A549 (cell line): ENCODE results near the gene OSBPL3. TPM values are rescaled to one million over a fixed set of nuclear protein-coding genes. Genes with fewer than 3 reads are reported as not detected.

Experiments used
- ATAC-seq, 2 experiments: fragments of 200-7000 bp in 1 of 2; fragments of >200 bp in 1 of 2; cut with Nextera tagmentation in 1 of 2; cut with Tn5 transposase in 1 of 2; 3 replicates each; pipeline versions ENCODE4 v1.8.0 to v1.9.1; 2018 to 2020; ENCODE audit warnings: mild to moderate bottlenecking in 1 of 2, moderate library complexity in 1 of 2
- CTCF ChIA-PET: fragments of 300-600 bp; sonication (Branson Sonifier 250); formaldehyde crosslinking; extraction: SDS; loops from one replicate; lab custom pipeline; 2021; ENCODE audit warnings: antibody characterized with exemption, inconsistent platforms; lab: Yijun Ruan, JAX
- POLR2A ChIA-PET: fragments of 350-600 bp; formaldehyde crosslinking; extraction: SDS; loops from one replicate; lab custom pipeline; 2021; ENCODE audit warnings: antibody characterized with exemption, inconsistent platforms; lab: Yijun Ruan, JAX
- DNase-seq, 2 experiments: peaks; one replicate each; pipeline versions ENCODE4 v3.0.0 to v3.0.0-alpha.2; 2011 to 2016; ENCODE audit warnings: low read depth in 1 of 2, low spot score in 1 of 2
- FAIRE-seq: peaks from 2 replicates; lab custom pipeline; 2011; peaks lifted over from hg19 to GRCh38; lab: Jason Lieb, UNC
- H3K27ac ChIP-seq, 2 experiments: fragments of >200 bp; sonication (Bioruptor Twin); formaldehyde crosslinking; 3 replicates each; pipeline ENCODE4 v1.5.1; 2016 to 2017
- H3K4me1 ChIP-seq: fragments of >200 bp; sonication (Bioruptor Twin); formaldehyde crosslinking; 3 replicates; pipeline ENCODE4 v1.6.1; 2016
- H3K4me2 ChIP-seq: fragments of >200 bp; sonication (Bioruptor Twin); formaldehyde crosslinking; 3 replicates; pipeline ENCODE4 v1.6.1; 2016
- H3K4me3 ChIP-seq: fragments of >200 bp; sonication (Bioruptor Twin); formaldehyde crosslinking; 3 replicates; pipeline ENCODE4 v1.5.1; 2016
- H3K9me3 ChIP-seq: fragments of >200 bp; sonication (Bioruptor Twin); formaldehyde crosslinking; 3 replicates; pipeline ENCODE4 v1.6.1; 2016
- BHLHE40 ChIP-seq: IDR thresholded peaks from 2 replicates; pipeline ENCODE4 v1.6.1; 2012; ENCODE audit warnings: low read depth, low read length, inconsistent platforms
- CBX2 ChIP-seq: fragments of 200-600 bp; sonication (generic); IDR thresholded peaks from 2 replicates; pipeline ENCODE4 v1.6.1; 2016; ENCODE audit warnings: low read depth, mild to moderate bottlenecking, borderline replicate concordance
- CEBPB ChIP-seq, 2 experiments: fragments of >200 bp in 1 of 2; sonication (Bioruptor Twin) in 1 of 2; formaldehyde crosslinking in 1 of 2; IDR thresholded peaks; 2 replicates each; pipeline ENCODE4 v1.6.1; 2012 to 2016
- CHD4 ChIP-seq: fragments of 200-600 bp; sonication (generic); IDR thresholded peaks from 2 replicates; pipeline ENCODE4 v1.6.1; 2016; ENCODE audit warnings: antibody characterized with exemption, mild to moderate bottlenecking, borderline replicate concordance
- EHMT2 ChIP-seq: fragments of 200-600 bp; sonication (generic); IDR thresholded peaks from 2 replicates; pipeline ENCODE4 v1.6.1; 2016; ENCODE audit warnings: antibody characterized with exemption, low read depth, mild to moderate bottlenecking, moderate library complexity
- EP300 ChIP-seq, 2 experiments: fragments of >200 bp; sonication (Bioruptor Twin); formaldehyde crosslinking; IDR thresholded peaks; 2 replicates in 1 of 2; 3 replicates in 1 of 2; pipeline ENCODE4 v1.6.1; 2016 to 2017
- FOSB ChIP-seq: fragments of 250-450 bp; sonication (Bioruptor Pico); IDR thresholded peaks from 2 replicates; pipeline ENCODE4 v1.5.0; 2020; ENCODE audit warnings: mild to moderate bottlenecking, moderate library complexity
- FOXS1 ChIP-seq: fragments of 250-450 bp; sonication (Bioruptor Pico); IDR thresholded peaks from 2 replicates; pipeline ENCODE4 v1.5.0; 2020; ENCODE audit warnings: mild to moderate bottlenecking, moderate library complexity
- HES2 ChIP-seq: fragments of >200 bp; sonication (Bioruptor Twin); formaldehyde crosslinking; IDR thresholded peaks from 2 replicates; pipeline ENCODE4 v1.6.1; 2016
- HOXB5 ChIP-seq: fragments of 250-450 bp; sonication (Bioruptor Pico); IDR thresholded peaks from 2 replicates; pipeline ENCODE4 v1.5.0; 2020; ENCODE audit warnings: mild to moderate bottlenecking, moderate library complexity
- JUN ChIP-seq, 2 experiments: fragments of >200 bp; sonication (Bioruptor Twin); formaldehyde crosslinking; IDR thresholded peaks; 2 replicates in 1 of 2; 3 replicates in 1 of 2; pipeline ENCODE4 v1.6.1; 2016 to 2017
- MAFK ChIP-seq: fragments of 450-650 bp; IDR thresholded peaks from 2 replicates; pipeline ENCODE4 v1.6.1; 2014; ENCODE audit not compliant: partially characterized antibody
- MAZ ChIP-seq: fragments of 150-350 bp; IDR thresholded peaks from 2 replicates; pipeline ENCODE4 v1.6.1; 2014; ENCODE audit warnings: antibody characterized with exemption, low read depth, low read length, borderline replicate concordance
- MYC ChIP-seq: IDR thresholded peaks from 2 replicates; pipeline ENCODE4 v1.6.1; 2012; ENCODE audit warnings: mild to moderate bottlenecking, inconsistent platforms, low read length, improper control_type of control experiment, borderline replicate concordance
- NFE2L2 ChIP-seq: fragments of 150-350 bp; conservative IDR thresholded peaks from 2 replicates; pipeline ENCODE4 v1.6.1; 2014; ENCODE audit warnings: low read length
- NPAS2 ChIP-seq: fragments of 250-450 bp; sonication (Bioruptor Pico); IDR thresholded peaks from 2 replicates; pipeline ENCODE4 v1.8.0; 2022; ENCODE audit warnings: mild to moderate bottlenecking, moderate library complexity, borderline replicate concordance
- NR3C1 ChIP-seq: fragments of >200 bp; sonication (Bioruptor Twin); formaldehyde crosslinking; IDR thresholded peaks from 3 replicates; pipeline ENCODE4 v1.6.1; 2017
- PHF8 ChIP-seq: fragments of 200-600 bp; sonication (generic); IDR thresholded peaks from 2 replicates; pipeline ENCODE4 v1.6.1; 2016; ENCODE audit warnings: low read depth, mild to moderate bottlenecking, antibody characterized with exemption, moderate library complexity, borderline replicate concordance
- RAD21 ChIP-seq, 2 experiments: fragments of >200 bp in 1 of 2; sonication (Bioruptor Twin) in 1 of 2; formaldehyde crosslinking in 1 of 2; IDR thresholded peaks in 1 of 2; conservative IDR thresholded peaks in 1 of 2; 2 replicates in 1 of 2; 3 replicates in 1 of 2; pipeline ENCODE4 v1.6.1; 2012 to 2018; ENCODE audit warnings: inconsistent platforms in 1 of 2
- RARB ChIP-seq: fragments of 250-450 bp; sonication (Bioruptor Pico); IDR thresholded peaks from 2 replicates; pipeline ENCODE4 v1.8.0; 2021; ENCODE audit warnings: mild to moderate bottlenecking, moderate library complexity
- RCOR1 ChIP-seq: fragments of 150-350 bp; IDR thresholded peaks from 2 replicates; pipeline ENCODE4 v1.6.1; 2014; ENCODE audit warnings: antibody characterized with exemption, low read length, low read depth
- RNF2 ChIP-seq: fragments of 200-600 bp; sonication (generic); IDR thresholded peaks from 2 replicates; pipeline ENCODE4 v1.6.1; 2016; ENCODE audit warnings: low read depth, mild to moderate bottlenecking, antibody characterized with exemption, moderate library complexity, borderline replicate concordance
- TFCP2L1 ChIP-seq: fragments of 250-450 bp; sonication (Bioruptor Pico); IDR thresholded peaks from 2 replicates; pipeline ENCODE4 v1.5.0; 2021; ENCODE audit warnings: mild to moderate bottlenecking
- TP53 ChIP-seq: fragments of 250-450 bp; sonication (Bioruptor Pico); IDR thresholded peaks from 2 replicates; pipeline ENCODE4 v1.5.0; 2021; ENCODE audit warnings: mild to moderate bottlenecking, moderate library complexity
- ZNF302 ChIP-seq: fragments of 250-450 bp; sonication (Bioruptor Pico); IDR thresholded peaks from 2 replicates; pipeline ENCODE4 v1.9.0; 2021; ENCODE audit warnings: inconsistent platforms, mild to moderate bottlenecking, moderate library complexity
- WGBS: methylation state at CpG from one replicate; pipeline ENCODE4 v1.1.6; 2017; ENCODE audit errors: missing lambda C conversion rate; 5-methylcytosine and 5-hydroxymethylcytosine counted together
- polyA plus RNA-seq, 4 experiments: library from polyadenylated mRNA; depleted of rRNA in 3 of 4; stranded (reverse); fragments of >200 nt; fragmentation: RNase III in 1 of 4; extraction: RNeasy Plus Mini Kit Qiagen cat#74134 plus additional on column Dnase treatment in 1 of 4; gene quantifications; 2 replicates in 3 of 4; 3 replicates in 1 of 4; pipeline ENCODE4 v1.2.3, GENCODE V29; 2011 to 2017

The OSBPL3 gene
- polyA plus RNA-seq, 2 of the 4 experiments (the other 2 are of a cell fraction), result 10.9 to 17.4 TPM

- Histone ChIP-seq H3K4me3 (no peak overlapping the region), H3K4me2 (no peak overlapping the region), H3K9me3 (peaks cover 7% of the 10 kb centered on the region; the same call in 1 of the 3 replicates), H3K27ac (no peak overlapping the region), H3K4me1 (no peaks in the 10 kb centered on the region)
- FAIRE-seq (no peak), DNase-seq (no peak), ATAC-seq (no peak)
- TF ChIP-seq PHF8 (no peak), HOXB5 (CRISPR knock-in tag) (no peak), NR3C1 (no peak), MAZ (no peak), FOSB (CRISPR knock-in tag) (no peak), CEBPB (IDR thresholded peaks at IDR 0.05) (no peak), BHLHE40 (no peak), NPAS2 (CRISPR knock-in tag) (no peak), HES2 (no peak)
- 95% methylated on average over 4 of the region's 4 CpGs for WGBS
- POLR2A ChIA-PET, result no interaction called here
- CTCF ChIA-PET, result interaction anchor here (0.8 to 1.1 kb wide), 3 partner anchors 31 to 317 kb away, joined by 3 read pairs; no protein-coding TSS in a partner anchor
Observed at GRCh38 chr7:24781106-24781505, 198.9 kb downstream of the OSBPL3 start.

GRCh38 chr7:24779283-24779655 lies 200.7 kb downstream of the OSBPL3 start:
- H3K9me3 ChIP-seq, result peaks cover 7% of the 10 kb centered on the region; the same call in 1 of the 3 replicates
- peak overlapping the region in 1 of 2 experiments; percentile 11; a peak in 1 of 6 replicates for H3K27ac ChIP-seq
- no peak for FAIRE-seq
- no peak for TF ChIP-seq MYC
- no peak for TF ChIP-seq RNF2
- TF ChIP-seq EHMT2, result no peak
- no peak for TF ChIP-seq TP53 (CRISPR knock-in tag)
- TF ChIP-seq RAD21 (conservative IDR thresholded peaks at IDR 0.05 in 1 of 2, IDR thresholded peaks at IDR 0.05 in 1 of 2), result no peak
- TF ChIP-seq MAZ, result no peak
- TF ChIP-seq NFE2L2, result no peak
- no peak for TF ChIP-seq FOXS1 (CRISPR knock-in tag)
- TF ChIP-seq TFCP2L1 (CRISPR knock-in tag), result no peak
- TF ChIP-seq EP300 (IDR thresholded peaks at IDR 0.05), result no peak
- no peak for TF ChIP-seq CBX2
- TF ChIP-seq MAFK, result no peak
- no peak for TF ChIP-seq CEBPB (IDR thresholded peaks at IDR 0.05)
- TF ChIP-seq, all 56 proteins: peak for 0
- CTCF ChIA-PET, result interaction anchor here (1.0 to 1.1 kb wide), 2 partner anchors 18 to 28 kb away, joined by 3 to 4 read pairs; no protein-coding TSS in a partner anchor
- POLR2A ChIA-PET, result no interaction called here
- Histone ChIP-seq H3K4me1 (no peaks in the 10 kb centered on the region), H3K4me3 (no peak overlapping the region), H3K4me2 (no peak overlapping the region)
- no peak for DNase-seq
- 89% methylated on average over 2 of the region's 2 CpGs for WGBS
- ATAC-seq, result no peak

GRCh38 chr7:24778543-24779282 lies 201.3 kb downstream of the OSBPL3 start:
- peaks cover 6% of the 10 kb centered on the region; the same call in 1 of the 3 replicates for H3K9me3 ChIP-seq
- no peak overlapping the region for H3K4me3 ChIP-seq
- H3K4me1 ChIP-seq, result no peaks in the 10 kb centered on the region
- ChIA-PET POLR2A (no interaction called here), CTCF (interaction anchor here (0.8 to 1.4 kb wide), 5 partner anchors 19 to 315 kb away, joined by 3 to 5 read pairs (median 3); no protein-coding TSS in a partner anchor)
- DNase-seq, result no peak
- no peak for TF ChIP-seq HOXB5 (CRISPR knock-in tag)
- no peak for TF ChIP-seq JUN (IDR thresholded peaks at IDR 0.05)
- no peak for TF ChIP-seq ZNF302
- no peak for TF ChIP-seq RARB (CRISPR knock-in tag)
- no peak for TF ChIP-seq RCOR1
- no peak for TF ChIP-seq CHD4
- TF ChIP-seq EP300 (IDR thresholded peaks at IDR 0.05), result no peak
- no peak for TF ChIP-seq FOXS1 (CRISPR knock-in tag)
- no peak overlapping the region; a peak in 1 of 6 replicates for H3K27ac ChIP-seq
- WGBS, result 68% methylated on average over 9 of the region's 9 CpGs
- no peak overlapping the region for H3K4me2 ChIP-seq
- peak in 1 of 2 experiments; percentile 39; a peak in 1 of 6 replicates for ATAC-seq
- FAIRE-seq, result no peak
